ENCODE data around the gene LAMA3. TPM values are rescaled to one million over a fixed set of nuclear protein-coding genes. Genes with fewer than 3 reads are reported as not detected.
A peak's percentile ranks its signal among the peaks of the same experiment; 100 is the strongest.

Gene LAMA3
- polyA plus RNA-seq, 6 donors from 2014 or later: 0.07 to 0.45 TPM; not detected in 4

GRCh38 chr18:23998820-23999219 lies 309.6 kb downstream of the LAMA3 start:
- no peaks in the 10 kb centered on the region for H3K9me3 Mint-ChIP-seq
- no peak for DNase-seq
- H3K4me3 Mint-ChIP-seq: no peak overlapping the region
- peak overlapping the region in 1 of 6 donors; percentile 70 for H3K27ac Mint-ChIP-seq
- H3K4me1 Mint-ChIP-seq: peaks cover 3 to 21% (median 10%) of the 10 kb centered on the region in 3 donors
- H3K36me3 Mint-ChIP-seq: no peaks in the 10 kb centered on the region
- no peak for ATAC-seq (ENCODE audit: low read depth in 2 of 2)
- H3K27me3 Mint-ChIP-seq: no peaks in the 10 kb centered on the region

- no peak overlapping the region for H3K4me3 Mint-ChIP-seq
Measured at GRCh38 chr18:24000613-24001490, 311.6 kb downstream of the LAMA3 start.

DNA sequence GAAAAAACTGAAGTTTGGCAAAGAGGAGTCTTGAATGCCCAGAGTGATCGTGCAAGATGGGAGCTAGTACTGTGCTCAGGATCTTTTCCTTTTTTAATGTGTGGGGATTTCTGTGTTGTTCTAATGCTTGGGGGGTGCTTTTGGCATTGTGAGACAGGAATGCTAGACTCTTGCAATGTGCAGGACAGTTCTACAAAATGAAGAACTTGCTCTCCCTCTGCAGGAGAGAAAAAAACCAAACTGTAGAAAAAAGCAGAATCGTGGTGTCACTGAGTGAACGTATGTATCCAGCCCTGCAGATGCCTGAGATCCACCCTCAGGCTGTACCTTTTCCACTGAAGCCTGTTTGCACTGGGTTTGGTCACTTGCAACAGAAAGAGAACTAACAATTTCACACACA lies 313.2 kb downstream of the LAMA3 start:
- DNase-seq (no peak), ATAC-seq (ENCODE audit: low read depth in 2 of 2) (peak in 1 of 2 donors; percentile 28)
- Mint-ChIP-seq H3K27ac (peak overlapping the region in 2 of 6 donors; percentile 5 to 70), H3K9me3 (no peaks in the 10 kb centered on the region), H3K36me3 (no peaks in the 10 kb centered on the region), H3K27me3 (no peaks in the 10 kb centered on the region), H3K4me3 (no peak overlapping the region), H3K4me1 (peaks cover 7 to 26% (median 11%) of the 10 kb centered on the region in 3 donors)

More at GRCh38 chr18:24000613-24001490, 311.6 kb downstream of the LAMA3 start:
- H3K9me3 Mint-ChIP-seq: no peaks in the 10 kb centered on the region
- H3K4me1 Mint-ChIP-seq: peaks cover 7 to 21% (median 11%) of the 10 kb centered on the region in 3 donors
- no peaks in the 10 kb centered on the region for H3K36me3 Mint-ChIP-seq
- peak overlapping the region in 2 of 6 donors; percentile 61 to 86 for H3K27ac Mint-ChIP-seq
- no peaks in the 10 kb centered on the region for H3K27me3 Mint-ChIP-seq
- DNase-seq: no peak
- ATAC-seq (ENCODE audit: low read depth in 2 of 2): no peak

- ATAC-seq (ENCODE audit: low read depth in 2 of 2): no peak
- no peaks in the 10 kb centered on the region for H3K27me3 Mint-ChIP-seq
- H3K27ac Mint-ChIP-seq: no peak overlapping the region
- H3K9me3 Mint-ChIP-seq: no peaks in the 10 kb centered on the region
- H3K4me3 Mint-ChIP-seq: peak overlapping the region in 1 of 8 donors; percentile 26
- no peak for DNase-seq
- peaks cover 7 to 31% (median 11%) of the 10 kb centered on the region in 3 donors for H3K4me1 Mint-ChIP-seq
- H3K36me3 Mint-ChIP-seq: no peaks in the 10 kb centered on the region
Measured at GRCh38 chr18:24003288-24003687, 314.0 kb downstream of the LAMA3 start.

GRCh38 chr18:24003903-24004640 lies 314.8 kb downstream of the LAMA3 start:
- ATAC-seq (ENCODE audit: low read depth in 2 of 2) (no peak), DNase-seq (no peak)
- H3K36me3 Mint-ChIP-seq: no peaks in the 10 kb centered on the region
- no peaks in the 10 kb centered on the region for H3K27me3 Mint-ChIP-seq
- H3K4me3 Mint-ChIP-seq: no peak overlapping the region
- H3K4me1 Mint-ChIP-seq: peaks cover 13 to 39% (median 19%) of the 10 kb centered on the region in 3 donors
- H3K9me3 Mint-ChIP-seq: no peaks in the 10 kb centered on the region
- H3K27ac Mint-ChIP-seq: peak overlapping the region in 1 of 6 donors; percentile 41

Other genes starting within 250 kb of the LAMA3 start
- 10 to 100 TPM; 67.1 to 95.8 (median 78.8) TPM for gene RIOK3, start 236.2 kb upstream of the LAMA3 start, polyA plus RNA-seq (ENCODE audit: low read depth in 6 of 6)
- 10 to 100 TPM; 40.1 to 98.1 (median 88.1) TPM for gene RMC1, start 185.9 kb upstream of the LAMA3 start, polyA plus RNA-seq (ENCODE audit: low read depth in 6 of 6)
- 10 to 100 TPM in 3 of 6 donors, 1 to 10 TPM in 3; 8.5 to 17.9 (median 10.8) TPM for gene NPC1, start 102.9 kb upstream of the LAMA3 start, polyA plus RNA-seq (ENCODE audit: low read depth in 6 of 6)
- gene ANKRD29, start 26.5 kb upstream of the LAMA3 start, polyA plus RNA-seq (ENCODE audit: low read depth in 6 of 6): under 1 TPM in 2 of 6 donors, not detected in 4; 0.26 to 0.33 TPM